Psoas muscle (tissue), 8 donors: ENCODE results near the gene WHRN. TPM values are rescaled to one million over a fixed set of nuclear protein-coding genes. Genes with fewer than 3 reads are reported as not detected.
A peak's percentile ranks its signal among the peaks of the same experiment; 100 is the strongest.

Experiments used
- ATAC-seq, 4 donors: fragments of 200-7000 bp; cut with Tn5 transposase; one replicate each; pipeline ENCODE4 v1.9.1; 2020; ENCODE audit warnings: moderate library complexity in 3 of 4, mild to moderate bottlenecking in 2 of 4
- DNase-seq, 2 donors: peaks; one replicate each; pipeline ENCODE4 v3.0.0-alpha.2; 2020
- H3K27ac ChIP-seq: fragments of 200-600 bp; one replicate; pipeline ENCODE4 v1.8.0; 2022
- H3K27me3 ChIP-seq, 3 donors: fragments of 200-600 bp in 1 of 3; one replicate each; pipeline versions ENCODE4 v1.6.1 to v1.8.0; 2013 to 2022; ENCODE audit warnings: low read length in 2 of 3, mild to moderate bottlenecking in 2 of 3, moderate library complexity in 1 of 3; ENCODE audit not compliant: insufficient read depth in 3 of 3
- H3K36me3 ChIP-seq, 2 donors: fragments of 200-600 bp in 1 of 2; one replicate each; pipeline versions ENCODE4 v1.6.1 to v1.8.0; 2013 to 2022; ENCODE audit warnings: low read depth in 1 of 2, mild to moderate bottlenecking in 1 of 2, moderate library complexity in 1 of 2; ENCODE audit not compliant: insufficient read depth in 1 of 2
- H3K4me1 ChIP-seq: fragments of 200-600 bp; one replicate; pipeline ENCODE4 v1.8.0; 2022
- H3K4me3 ChIP-seq: fragments of 200-600 bp; one replicate; pipeline ENCODE4 v1.8.0; 2022; ENCODE audit warnings: mild to moderate bottlenecking
- H3K9me3 ChIP-seq: fragments of 200-600 bp; one replicate; pipeline ENCODE4 v1.8.0; 2022
- CTCF ChIP-seq: fragments of 200-600 bp; IDR thresholded peaks from one replicate; pipeline ENCODE4 v1.8.0; 2022; ENCODE audit warnings: antibody characterized with exemption
- WGBS, 3 donors: extraction: QIAGEN DNeasy Blood & Tissue Kit; methylation state at CpG; one replicate each; pipeline versions ENCODE4 v1.1.6 to v1.1.7; 2013; 5-methylcytosine and 5-hydroxymethylcytosine counted together
- intact Hi-C, 2 donors: fragments of 100-400 bp; cut with DNase I; formaldehyde crosslinking; loops; one replicate each; pipeline versions ENCODE4 v1.11.0 to v1.14.2; 2022
- polyA plus RNA-seq, 3 donors: library from polyadenylated mRNA; stranded (reverse); fragments of 200-250 nt; gene quantifications; one replicate each; pipeline ENCODE4 v1.2.3, GENCODE V29; 2013
- total RNA-seq, 4 donors: library from RNA; stranded (reverse); fragmentation: NEBNext Ultra II Directional in 2 of 4; extraction: Animal tissue kit (Norgen Biotek cat#: 25700) in 2 of 4; gene quantifications; one replicate each; pipeline versions ENCODE4 v1.2.1 to v1.2.4, GENCODE V29; 2021 to 2023
- donor health status: healthy with polysubstance abuse.
- donor health status: DM: no; HTN: no; CAD: no; lungs with moderate emphysema.
- donor health status: Bipolar disorder and iron deficiency.
- donor health status: healthy.
- donor health status: DM: yes; HTN: yes; CAD: no.
- donor health status: DM: no; HTN: no; CAD: no.
- donor health status: DM: no; HTN: no; CAD: no.
- donor health status: DM: yes; HTN: yes; CAD: no.

Gene WHRN
- total and polyA plus RNA-seq, 7 donors = 0.07 to 0.62 (median 0.15) TPM

GRCh38 chr9:114503522-114504340 is 1.5 kb downstream of the WHRN start:
- no peak for ATAC-seq
- Histone ChIP-seq H3K27ac (no peak overlapping the region), H3K36me3 (no peaks in the 10 kb centered on the region), H3K4me3 (peak overlapping the region; percentile 69), H3K4me1 (no peaks in the 10 kb centered on the region), H3K27me3 (peaks cover 0 to 82% (median 17%) of the 10 kb centered on the region in 3 donors), H3K9me3 (no peaks in the 10 kb centered on the region)
- 67 to 76% (median 69%) methylated on average over 18 of the region's 18 CpGs for WGBS, 3 donors
- intact Hi-C loops = no loop called here
- no peak for TF ChIP-seq CTCF
- DNase-seq = no peak

- no peaks in the 10 kb centered on the region for H3K36me3 ChIP-seq
- DNase-seq = no peak
- no peaks in the 10 kb centered on the region for H3K4me1 ChIP-seq
- 65 to 78% (median 72%) methylated on average over 7 of the region's 7 CpGs for WGBS, 3 donors
- intact Hi-C loops = no loop called here
- TF ChIP-seq CTCF = no peak
- H3K4me3 ChIP-seq = no peak overlapping the region
- no peak for ATAC-seq
- H3K27me3 ChIP-seq = peaks cover 0 to 77% (median 17%) of the 10 kb centered on the region in 3 donors
- H3K27ac ChIP-seq = no peak overlapping the region
- no peaks in the 10 kb centered on the region for H3K9me3 ChIP-seq
Observed at GRCh38 chr9:114503009-114503408, 2.3 kb downstream of the WHRN start.

GRCh38 chr9:114501796-114502682 is 3.2 kb downstream of the WHRN start:
- Histone ChIP-seq H3K27me3 (peaks cover 0 to 68% (median 17%) of the 10 kb centered on the region in 3 donors), H3K36me3 (no peaks in the 10 kb centered on the region), H3K4me3 (no peak overlapping the region), H3K27ac (no peak overlapping the region), H3K4me1 (no peaks in the 10 kb centered on the region), H3K9me3 (no peaks in the 10 kb centered on the region)
- intact Hi-C loops = no loop called here
- 55 to 63% (median 58%) methylated on average over 12 of the region's 12 CpGs for WGBS, 3 donors
- TF ChIP-seq CTCF = no peak
- ATAC-seq (no peak), DNase-seq (no peak)

- no peak overlapping the region for H3K27ac ChIP-seq
- H3K4me1 ChIP-seq = no peaks in the 10 kb centered on the region
- ATAC-seq (no peak), DNase-seq (no peak)
- 72 to 82% (median 82%) methylated on average over 3 of the region's 3 CpGs for WGBS, 3 donors
- H3K9me3 ChIP-seq = no peaks in the 10 kb centered on the region
- H3K36me3 ChIP-seq = no peaks in the 10 kb centered on the region
- intact Hi-C loops = no loop called here
- peaks cover 0 to 56% (median 11%) of the 10 kb centered on the region in 3 donors for H3K27me3 ChIP-seq
- no peak for TF ChIP-seq CTCF
- H3K4me3 ChIP-seq = no peak overlapping the region
Observed at GRCh38 chr9:114500697-114501292, 4.5 kb downstream of the WHRN start.
